Colonic mucosa (tissue), 4 donors: ENCODE measurements around the gene DDR2. TPM values are rescaled to one million over a fixed set of nuclear protein-coding genes. Genes with fewer than 3 reads are reported as not detected.
"Not testable (repeated sequence)": the region's sequence is repeated elsewhere in the genome, so short reads cannot be mapped to it uniquely, and the experiment has no call there.

Experiments
- DNase-seq: peaks from one replicate; pipeline ENCODE4 v3.0.0-alpha.2; 2020
- H3K27ac ChIP-seq: fragments of 200-600 bp; one replicate; pipeline ENCODE4 v1.8.0; 2021
- H3K27me3 ChIP-seq: fragments of 200-600 bp; one replicate; pipeline ENCODE4 v1.8.0; 2021
- H3K36me3 ChIP-seq: fragments of 200-600 bp; one replicate; pipeline ENCODE4 v1.8.0; 2021
- H3K4me1 ChIP-seq: fragments of 200-600 bp; one replicate; pipeline ENCODE4 v1.8.0; 2021; ENCODE audit warnings: mild to moderate bottlenecking
- H3K4me3 ChIP-seq: fragments of 200-600 bp; one replicate; pipeline ENCODE4 v1.8.0; 2021
- H3K9ac ChIP-seq, 2 donors: one replicate each; pipeline ENCODE4 v1.7.0; 2013; ENCODE audit warnings: control low read depth in 2 of 2, low read depth in 2 of 2, low read length in 2 of 2
- H3K9me3 ChIP-seq: fragments of 200-600 bp; one replicate; pipeline ENCODE4 v1.8.0; 2021
- CTCF ChIP-seq: fragments of 200-600 bp; IDR thresholded peaks from one replicate; pipeline ENCODE4 v1.8.0; 2022; ENCODE audit warnings: antibody characterized with exemption, mild to moderate bottlenecking
- intact Hi-C: fragments of 100-400 bp; cut with DNase I; formaldehyde crosslinking; loops from one replicate; pipeline ENCODE4 v1.14.1; 2022
- total RNA-seq, 2 donors: library from RNA; stranded (reverse); fragmentation: NEBNext Ultra II Directional in 1 of 2; extraction: Animal tissue kit (Norgen Biotek cat#: 25700) in 1 of 2; gene quantifications; one replicate each; pipeline ENCODE4 v1.2.1, GENCODE V29; 2021
- donor health status: healthy.
- donor health status: DM: no; HTN: no; CAD: no.
- donor health status: DM: no; HTN: no; CAD: no.

DDR2 gene
- total RNA-seq, 2 donors from 2014 or later = 7.6 to 26.5 TPM

DNA sequence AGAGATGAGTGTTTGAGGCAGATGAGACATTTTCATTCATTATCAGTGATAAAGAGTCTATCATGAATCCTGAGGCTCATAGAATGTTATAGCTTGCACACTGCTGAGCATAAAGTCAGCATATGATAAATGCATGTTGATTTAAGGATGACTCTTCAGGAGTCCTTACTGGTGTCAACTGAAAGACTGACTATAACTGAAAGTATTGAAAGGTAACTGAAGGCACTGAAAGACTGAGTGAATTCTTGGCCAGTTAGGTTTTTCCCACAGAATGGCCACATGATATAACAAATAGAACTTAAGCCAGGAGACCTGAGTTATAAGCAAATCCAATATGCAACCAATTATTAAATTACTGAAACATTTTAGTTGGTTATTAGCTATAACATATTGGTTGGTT, 89.2 kb downstream of the DDR2 start:
- H3K4me3 ChIP-seq = no peak overlapping the region
- DNase-seq = no peak
- no peak overlapping the region for H3K9ac ChIP-seq
- intact Hi-C loops = no loop called here
- no peaks in the 10 kb centered on the region for H3K36me3 ChIP-seq
- H3K27ac ChIP-seq = no peak overlapping the region
- H3K9me3 ChIP-seq = no peaks in the 10 kb centered on the region
- H3K27me3 ChIP-seq = no peaks in the 10 kb centered on the region
- no peaks in the 10 kb centered on the region for H3K4me1 ChIP-seq
- TF ChIP-seq CTCF = no peak

DNA sequence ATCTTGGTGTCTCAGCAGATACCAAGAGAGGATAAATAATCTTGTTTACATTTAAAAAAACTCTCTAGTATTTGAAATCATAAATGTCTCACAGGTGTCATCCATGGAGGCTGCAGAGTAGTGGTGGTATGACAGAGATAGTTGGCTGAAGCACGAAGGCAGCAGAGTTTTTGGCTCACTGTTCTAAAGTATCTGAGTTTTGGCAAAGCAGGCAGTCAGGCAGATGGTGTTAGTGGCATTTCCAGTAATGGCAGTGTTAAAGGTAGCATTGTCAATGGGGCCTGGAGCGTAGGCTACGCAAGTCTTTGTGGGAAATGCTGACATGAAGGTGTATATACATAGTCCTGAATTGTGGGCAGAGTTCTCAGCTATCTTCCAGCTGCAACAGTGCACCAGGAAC, 89.8 kb downstream of the DDR2 start:
- H3K4me1 ChIP-seq = no peaks in the 10 kb centered on the region
- H3K36me3 ChIP-seq = no peaks in the 10 kb centered on the region
- no peak overlapping the region for H3K9ac ChIP-seq
- no peaks in the 10 kb centered on the region for H3K27me3 ChIP-seq
- no peak for TF ChIP-seq CTCF
- no peaks in the 10 kb centered on the region for H3K9me3 ChIP-seq
- no peak overlapping the region for H3K27ac ChIP-seq
- H3K4me3 ChIP-seq = no peak overlapping the region
- intact Hi-C loops = no loop called here
- DNase-seq = no peak

DNA sequence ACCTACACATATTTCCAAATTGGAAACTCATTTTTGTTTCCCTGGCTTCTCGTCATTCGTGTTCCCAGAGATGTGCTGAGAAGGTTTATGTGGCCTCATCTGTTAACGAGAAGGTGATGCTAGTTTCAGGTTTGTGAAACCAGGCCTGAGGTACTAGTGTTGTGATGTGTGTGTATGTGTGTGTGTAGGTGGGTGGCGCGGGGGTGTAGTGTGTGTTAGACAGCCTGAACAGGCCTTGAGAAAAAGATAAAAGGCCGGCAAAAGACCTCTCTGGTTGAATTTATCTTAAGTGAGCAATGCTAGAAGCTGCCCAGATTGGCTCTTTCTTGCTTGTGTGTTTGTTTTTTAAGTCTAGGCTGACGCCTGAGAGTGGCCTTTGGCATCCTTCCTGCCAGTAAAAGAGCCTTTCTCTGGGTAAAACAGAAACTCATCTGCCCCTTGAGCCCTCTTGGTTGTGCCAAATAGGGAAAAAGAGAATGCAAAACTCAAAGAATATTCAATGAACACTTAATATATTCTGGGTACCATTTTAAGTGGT, 92.4 kb downstream of the DDR2 start:
- Histone ChIP-seq H3K36me3 (no peaks in the 10 kb centered on the region), H3K27ac (no peak overlapping the region), H3K9ac (no peak overlapping the region), H3K4me3 (no peak overlapping the region), H3K4me1 (no peaks in the 10 kb centered on the region), H3K9me3 (no peaks in the 10 kb centered on the region), H3K27me3 (no peaks in the 10 kb centered on the region)
- intact Hi-C loops = no loop called here
- DNase-seq = no peak
- no peak for TF ChIP-seq CTCF

GRCh38 chr1:162725301-162725837, 93.1 kb downstream of the DDR2 start:
- Histone ChIP-seq H3K27me3 (no peaks in the 10 kb centered on the region), H3K9ac (no peak overlapping the region), H3K4me1 (no peaks in the 10 kb centered on the region), H3K4me3 (no peak overlapping the region), H3K36me3 (no peaks in the 10 kb centered on the region), H3K9me3 (no peaks in the 10 kb centered on the region), H3K27ac (no peak overlapping the region)
- intact Hi-C loops = no loop called here
- no peak for DNase-seq
- TF ChIP-seq CTCF = no peak

DNA sequence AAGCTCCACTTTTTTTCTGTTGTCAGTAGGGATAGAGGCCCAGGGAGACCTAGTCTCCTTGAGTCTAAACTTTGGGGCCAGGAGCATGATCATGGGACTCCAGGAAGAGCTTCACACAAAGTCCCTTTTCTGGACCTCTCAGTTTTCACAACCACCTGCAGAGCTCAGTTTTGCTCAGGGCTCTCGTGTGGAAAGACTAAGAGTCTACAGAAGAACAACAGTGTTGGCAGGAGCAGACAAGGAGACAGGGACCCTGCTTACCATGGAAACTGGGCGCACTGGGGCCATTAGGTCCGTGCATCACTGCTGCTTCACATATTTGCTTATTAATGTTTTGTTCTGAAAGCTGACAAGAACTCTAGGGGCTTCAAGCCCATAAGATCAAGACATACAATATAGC, 94.3 kb downstream of the DDR2 start:
- Histone ChIP-seq H3K4me1 (peaks cover 5% of the 10 kb centered on the region), H3K36me3 (no peaks in the 10 kb centered on the region), H3K9ac (no peak overlapping the region), H3K4me3 (no peak overlapping the region), H3K27me3 (no peaks in the 10 kb centered on the region), H3K27ac (no peak overlapping the region), H3K9me3 (no peaks in the 10 kb centered on the region)
- TF ChIP-seq CTCF = no peak
- no peak for DNase-seq
- intact Hi-C loops = no loop called here

- DNase-seq, H3K9me3 ChIP-seq, H3K9ac ChIP-seq, H3K27ac ChIP-seq, H3K4me3 ChIP-seq, H3K36me3 ChIP-seq, H3K27me3 ChIP-seq, intact Hi-C loops, H3K4me1 ChIP-seq: not testable (repeated sequence)
These were observed 95.2 kb downstream of the DDR2 start for GRCh38 chr1:162727493-162727892.
